Peyer's patch (tissue), 4 donors: ENCODE measurements around the gene OS9. TPM values are rescaled to one million over a fixed set of nuclear protein-coding genes. Genes with fewer than 3 reads are reported as not detected.
A peak's percentile ranks its signal among the peaks of the same experiment; 100 is the strongest.

Experiments used
- DNase-seq, 3 donors: peaks; one replicate each; pipeline ENCODE4 v3.0.0-alpha.2; 2017 to 2019
- H3K27ac ChIP-seq, 4 donors: fragments of 200-600 bp; sonication (generic); one replicate each; pipeline ENCODE4 v1.5.1; 2016 to 2019
- H3K27me3 ChIP-seq, 2 donors: fragments of 200-600 bp; sonication (generic); one replicate each; pipeline ENCODE4 v1.5.1; 2019
- H3K36me3 ChIP-seq, 3 donors: fragments of 200-600 bp; sonication (generic); one replicate each; pipeline ENCODE4 v1.5.1; 2016 to 2019
- H3K4me1 ChIP-seq, 4 donors: fragments of 200-600 bp; sonication (generic); one replicate each; pipeline ENCODE4 v1.5.1; 2016 to 2019
- H3K4me3 ChIP-seq, 4 donors: fragments of 200-600 bp; sonication (generic); 1 replicate in 3 of 4; 2 replicates in 1 of 4; pipeline ENCODE4 v1.5.1; 2016 to 2019; ENCODE audit warnings: mild to moderate bottlenecking in 1 of 4
- H3K9me3 ChIP-seq, 4 donors: fragments of 200-600 bp; sonication (generic); one replicate each; pipeline ENCODE4 v1.5.1; 2016 to 2019; ENCODE audit warnings: mild to moderate bottlenecking in 1 of 4
- POLR2A ChIP-seq, 2 donors: fragments of 450-650 bp; IDR thresholded peaks; one replicate each; pipeline ENCODE4 v1.5.1; 2017; ENCODE audit warnings: antibody characterized with exemption in 2 of 2, mild to moderate bottlenecking in 2 of 2, moderate library complexity in 2 of 2
- total RNA-seq, 4 donors: library from RNA; depleted of rRNA; stranded (reverse); fragments of >200 nt; gene quantifications; one replicate each; pipeline ENCODE4 v1.1.0, GENCODE V29; 2016
- TF ChIP-seq, protein P1 (sequence below), 6 experiments: fragments of 450-650 bp in 4 of 6; fragments of 200-600 bp in 2 of 6; sonication (generic) in 1 of 6; IDR thresholded peaks; one replicate each; pipeline ENCODE4 v1.5.1; 2017 to 2019; ENCODE audit warnings: antibody characterized with exemption in 6 of 6, mild to moderate bottlenecking in 3 of 6, moderate library complexity in 1 of 6

OS9 gene
- total RNA-seq, 4 donors from 2014 or later: 275 to 353 (median 292) TPM

- Histone ChIP-seq H3K9me3 (no peaks in the 10 kb centered on the region), H3K4me1 (peaks cover 0 to 32% (median 20%) of the 10 kb centered on the region in 4 donors), H3K27ac (no peak within 1 kb of the TSS), H3K27me3 (peaks cover 0 to 50% of the 10 kb centered on the region in 2 donors), H3K4me3 (peak within 1 kb of the TSS in 3 of 4 donors; percentile 12 to 36 (median 34)), H3K36me3 (no peaks in the 10 kb centered on the region)
- DNase-seq: no peak
- TF ChIP-seq, protein P1, sequence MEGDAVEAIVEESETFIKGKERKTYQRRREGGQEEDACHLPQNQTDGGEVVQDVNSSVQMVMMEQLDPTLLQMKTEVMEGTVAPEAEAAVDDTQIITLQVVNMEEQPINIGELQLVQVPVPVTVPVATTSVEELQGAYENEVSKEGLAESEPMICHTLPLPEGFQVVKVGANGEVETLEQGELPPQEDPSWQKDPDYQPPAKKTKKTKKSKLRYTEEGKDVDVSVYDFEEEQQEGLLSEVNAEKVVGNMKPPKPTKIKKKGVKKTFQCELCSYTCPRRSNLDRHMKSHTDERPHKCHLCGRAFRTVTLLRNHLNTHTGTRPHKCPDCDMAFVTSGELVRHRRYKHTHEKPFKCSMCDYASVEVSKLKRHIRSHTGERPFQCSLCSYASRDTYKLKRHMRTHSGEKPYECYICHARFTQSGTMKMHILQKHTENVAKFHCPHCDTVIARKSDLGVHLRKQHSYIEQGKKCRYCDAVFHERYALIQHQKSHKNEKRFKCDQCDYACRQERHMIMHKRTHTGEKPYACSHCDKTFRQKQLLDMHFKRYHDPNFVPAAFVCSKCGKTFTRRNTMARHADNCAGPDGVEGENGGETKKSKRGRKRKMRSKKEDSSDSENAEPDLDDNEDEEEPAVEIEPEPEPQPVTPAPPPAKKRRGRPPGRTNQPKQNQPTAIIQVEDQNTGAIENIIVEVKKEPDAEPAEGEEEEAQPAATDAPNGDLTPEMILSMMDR (IDR thresholded peaks at IDR 0.05): no peak
- TF ChIP-seq POLR2A (IDR thresholded peaks at IDR 0.05): no peak
Measured at GRCh38 chr12:57738661-57739237, 44.8 kb downstream of the OS9 start, which contains the start of gene AGAP2. Gene AGAP2 (minus strand): TSS chr12:57738742. CDS start chr12:57738246, 496 bp downstream.

- Histone ChIP-seq H3K4me1 (peaks cover 0 to 32% (median 20%) of the 10 kb centered on the region in 4 donors), H3K9me3 (no peaks in the 10 kb centered on the region), H3K27me3 (peaks cover 0 to 50% of the 10 kb centered on the region in 2 donors), H3K36me3 (no peaks in the 10 kb centered on the region), H3K27ac (no peak overlapping the region), H3K4me3 (no peak overlapping the region)
- TF ChIP-seq, protein P1 (IDR thresholded peaks at IDR 0.05): no peak
- TF ChIP-seq POLR2A (IDR thresholded peaks at IDR 0.05): no peak
- no peak for DNase-seq
Measured at GRCh38 chr12:57739387-57739786, 45.5 kb downstream of the OS9 start.

GRCh38 chr12:57739914-57740538, 46.1 kb downstream of the OS9 start:
- H3K4me1 ChIP-seq: peaks cover 0 to 32% (median 20%) of the 10 kb centered on the region in 4 donors
- peaks cover 0 to 44% of the 10 kb centered on the region in 2 donors for H3K27me3 ChIP-seq
- no peaks in the 10 kb centered on the region for H3K36me3 ChIP-seq
- no peak overlapping the region for H3K4me3 ChIP-seq
- H3K9me3 ChIP-seq: no peaks in the 10 kb centered on the region
- no peak for TF ChIP-seq POLR2A (IDR thresholded peaks at IDR 0.05)
- TF ChIP-seq, protein P1 (IDR thresholded peaks at IDR 0.05): no peak
- DNase-seq: no peak
- H3K27ac ChIP-seq: no peak overlapping the region

DNA sequence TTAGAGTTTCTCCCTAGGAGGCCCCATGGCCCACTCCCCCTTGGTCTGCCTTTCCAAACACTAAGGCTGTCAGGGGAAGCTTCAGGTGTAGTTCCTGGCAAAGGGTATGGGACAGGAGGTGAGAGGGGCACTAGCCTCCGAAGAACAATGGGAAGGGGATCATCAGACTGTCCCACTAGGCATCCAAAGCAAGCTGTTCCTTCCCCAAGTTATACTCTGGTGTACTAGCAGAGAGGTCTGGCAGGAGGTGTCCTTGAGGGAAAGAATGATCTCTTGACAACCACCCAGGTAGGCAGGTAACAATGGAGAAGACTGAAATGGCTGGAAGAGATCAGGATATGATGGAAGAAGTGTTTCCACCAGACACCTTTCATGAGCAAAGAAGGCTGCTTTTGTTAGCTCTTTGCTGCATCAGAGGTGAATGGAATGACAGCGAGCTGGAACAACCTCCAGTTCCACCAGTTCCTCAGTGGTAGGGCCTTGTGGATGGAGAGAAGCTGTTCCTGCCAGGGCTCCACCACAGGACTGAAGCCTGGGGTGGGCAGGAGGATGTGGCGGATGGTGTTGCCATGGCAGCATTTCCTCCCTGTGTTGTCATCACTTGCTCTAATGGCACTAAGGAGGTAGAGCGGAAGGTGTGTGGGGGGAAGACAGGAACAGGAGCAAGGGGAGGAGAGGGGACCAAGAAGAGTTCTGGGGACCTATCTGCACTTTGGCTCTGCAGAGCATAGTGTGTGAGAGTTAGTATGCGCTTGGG, 46.9 kb downstream of the OS9 start:
- Histone ChIP-seq H3K36me3 (no peaks in the 10 kb centered on the region), H3K27ac (peak overlapping the region in 2 of 4 donors; percentile 78 to 80), H3K4me3 (peak overlapping the region; percentile 33 to 45 (median 38)), H3K4me1 (peaks cover 0 to 34% (median 20%) of the 10 kb centered on the region in 4 donors), H3K27me3 (peaks cover 0 to 37% of the 10 kb centered on the region in 2 donors), H3K9me3 (no peaks in the 10 kb centered on the region)
- TF ChIP-seq POLR2A (IDR thresholded peaks at IDR 0.05): no peak
- TF ChIP-seq, protein P1 (IDR thresholded peaks at IDR 0.05): no peak
- peak in 2 of 3 donors; percentile 88 to 91 for DNase-seq

- no peak for DNase-seq
- Histone ChIP-seq H3K36me3 (no peaks in the 10 kb centered on the region), H3K9me3 (no peaks in the 10 kb centered on the region), H3K27me3 (peaks cover 0 to 33% of the 10 kb centered on the region in 2 donors), H3K4me3 (peak overlapping the region; percentile 33 to 45 (median 38)), H3K27ac (peak overlapping the region; percentile 10 to 80 (median 66)), H3K4me1 (peaks cover 0 to 30% (median 20%) of the 10 kb centered on the region in 4 donors)
- TF ChIP-seq POLR2A (IDR thresholded peaks at IDR 0.05): no peak
- TF ChIP-seq, protein P1 (IDR thresholded peaks at IDR 0.05): no peak
Measured at GRCh38 chr12:57741413-57741789, 47.5 kb downstream of the OS9 start.
